Measurements from ENCODE around the gene CAMTA1.
"Not testable (repeated sequence)": the region's sequence is repeated elsewhere in the genome, so short reads cannot be mapped to it uniquely, and the experiment has no call there.

Gene CAMTA1

DNA sequence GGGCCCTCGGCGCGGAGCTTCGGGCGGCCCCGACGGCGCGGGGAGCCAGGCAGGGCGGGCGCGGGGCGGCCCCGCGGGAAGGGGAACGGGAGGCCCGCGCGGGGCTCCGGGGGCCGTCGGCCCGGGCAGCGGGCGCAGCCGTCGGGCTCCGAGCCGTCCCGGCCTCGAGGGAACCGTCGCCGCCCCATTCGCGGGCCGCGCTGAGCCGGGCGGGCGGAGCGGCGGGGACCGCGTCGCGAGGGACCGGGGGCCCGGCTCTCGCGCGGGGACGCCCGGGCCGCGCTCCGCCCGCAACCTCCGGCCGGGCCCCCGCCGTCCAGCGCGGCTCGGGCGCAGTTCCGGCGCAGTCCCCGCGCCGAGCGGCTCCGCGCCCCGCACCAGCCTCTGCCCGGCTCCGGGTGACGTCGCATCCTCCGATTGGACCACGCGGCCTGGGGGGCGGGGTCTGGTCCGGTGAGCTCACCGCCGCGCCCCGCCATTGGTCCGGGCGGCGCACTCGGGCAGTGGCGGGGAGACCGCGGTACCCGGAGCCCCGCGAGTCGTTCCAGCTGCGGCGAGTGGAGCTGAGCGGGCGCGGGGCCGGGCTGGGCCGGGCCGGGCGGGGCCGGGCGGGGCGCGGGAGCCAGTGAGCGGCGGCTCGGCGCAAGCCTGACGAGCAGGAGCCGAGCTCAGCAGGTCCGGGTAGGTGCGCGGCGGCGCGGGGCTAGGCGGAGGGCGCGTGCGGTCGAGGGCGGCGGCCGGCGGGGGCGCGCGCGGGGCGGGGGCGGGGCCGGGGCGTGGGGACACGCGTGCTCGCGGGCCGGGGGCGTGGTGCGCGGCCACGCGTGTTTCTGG, 919.2 kb downstream of the CAMTA1 start:
- no peak overlapping the region for H3K4me3 ChIP-seq (ENCODE audit: low read depth, low read length)
- no peak for TF ChIP-seq CTCF (IDR thresholded peaks at IDR 0.05; ENCODE audit: low read depth, low read length)

DNA sequence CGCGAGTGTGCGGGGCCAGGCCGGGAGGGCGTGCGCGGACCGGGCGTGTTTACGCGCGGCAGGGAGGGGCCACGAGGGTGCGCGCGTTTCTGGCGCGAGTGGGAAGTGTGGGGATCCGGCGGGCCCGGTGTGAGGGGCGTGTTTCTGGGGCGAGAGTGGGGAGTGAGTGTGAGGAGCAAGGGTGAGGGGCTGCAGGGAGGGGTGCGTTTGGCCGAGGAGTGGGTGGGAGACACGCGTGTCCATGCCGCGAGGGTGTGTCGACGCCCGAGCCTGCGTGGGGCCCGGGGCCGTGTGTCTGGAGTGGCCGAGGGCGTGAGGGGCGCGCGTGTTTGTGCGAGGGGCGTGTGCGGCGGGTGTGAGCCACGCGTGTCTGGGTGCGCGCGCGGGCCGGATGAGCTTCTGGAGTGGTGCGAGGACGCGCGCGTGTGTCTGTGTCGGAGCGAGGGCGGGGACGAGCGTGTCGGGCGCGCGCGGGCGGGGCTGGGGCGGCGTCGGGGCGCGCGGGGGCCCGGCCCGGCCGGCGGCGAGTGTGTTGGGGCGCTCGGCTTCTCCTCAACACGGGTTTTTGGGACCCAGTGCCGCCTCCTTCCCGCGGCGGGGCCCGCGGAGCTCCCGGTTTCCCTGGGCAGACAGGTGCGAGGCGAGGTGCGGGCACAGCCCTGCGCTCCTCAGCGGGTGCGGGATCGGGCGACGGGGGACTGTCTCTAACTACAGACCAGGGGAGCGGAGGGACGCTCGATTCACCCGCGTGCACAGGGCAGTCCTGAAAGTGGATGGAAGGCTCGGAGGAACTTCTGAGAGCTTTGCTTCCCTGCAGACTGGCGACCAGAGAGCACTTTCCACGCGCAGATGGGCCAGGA, 920.0 kb downstream of the CAMTA1 start:
- TF ChIP-seq CTCF (IDR thresholded peaks at IDR 0.05; ENCODE audit: low read depth, low read length) = no peak
- no peak overlapping the region for H3K4me3 ChIP-seq (ENCODE audit: low read depth, low read length)

- no peak overlapping the region for H3K4me3 ChIP-seq (ENCODE audit: low read depth, low read length)
- TF ChIP-seq CTCF (IDR thresholded peaks at IDR 0.05; ENCODE audit: low read depth, low read length) = no peak
Observed at GRCh38 chr1:7705908-7706216, 920.6 kb downstream of the CAMTA1 start.

GRCh38 chr1:7707527-7707926, 922.3 kb downstream of the CAMTA1 start:
- H3K4me3 ChIP-seq (ENCODE audit: low read depth, low read length) = no peak overlapping the region
- no peak for TF ChIP-seq CTCF (IDR thresholded peaks at IDR 0.05; ENCODE audit: low read depth, low read length)

GRCh38 chr1:7708065-7708464, 922.8 kb downstream of the CAMTA1 start:
- H3K4me3 ChIP-seq (ENCODE audit: low read depth, low read length) = not testable (repeated sequence)

DNA sequence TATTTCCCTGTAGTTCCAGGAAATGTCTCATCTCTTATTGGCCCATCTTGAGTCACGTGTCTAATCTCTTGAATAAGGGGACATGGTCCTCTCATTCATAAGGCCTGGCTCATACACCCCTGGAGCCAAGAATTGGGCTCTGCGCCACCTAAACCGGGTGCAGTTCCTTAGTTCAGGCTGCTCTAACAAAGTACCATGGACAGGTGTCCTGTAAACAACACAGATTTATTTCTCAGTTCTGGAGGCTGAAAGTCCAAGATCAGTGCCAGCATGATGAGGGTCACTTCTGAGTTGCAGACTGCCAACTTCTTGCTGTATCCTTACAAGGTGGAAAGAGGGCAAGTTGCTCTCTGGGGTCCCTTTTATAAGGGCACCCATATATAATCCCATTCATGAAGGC, 925.6 kb downstream of the CAMTA1 start:
- no peak overlapping the region for H3K4me3 ChIP-seq (ENCODE audit: low read depth, low read length)
- TF ChIP-seq CTCF (IDR thresholded peaks at IDR 0.05; ENCODE audit: low read depth, low read length) = no peak

- no peak overlapping the region for H3K4me3 ChIP-seq (ENCODE audit: low read depth, low read length)
- no peak for TF ChIP-seq CTCF (IDR thresholded peaks at IDR 0.05; ENCODE audit: low read depth, low read length)
Observed at GRCh38 chr1:7712731-7713323, 927.6 kb downstream of the CAMTA1 start.

Measured in WI38 (cell line).